HG03457 (cell line): Measurements from ENCODE around the gene STAC.

Source experiments
- ATAC-seq: cut with Tn5 transposase; IDR thresholded peaks from one replicate; pipeline ENCODE4 v1.9.1; 2021; ENCODE audit warnings: moderate number of reproducible peaks; ENCODE audit not compliant: unreplicated experiment

Gene STAC

GRCh38 chr3:36380221-36381031 is at the start of gene STAC:
TSS of gene STAC (plus strand) at chr3:36380504. CDS start at chr3:36380644, 140 bp downstream.
- ATAC-seq = no peak

GRCh38 chr3:36332139-36332538 is 48.2 kb upstream of the STAC start:
- no peak for ATAC-seq

- no peak for ATAC-seq
Measured at GRCh38 chr3:36362216-36362615, 18.1 kb upstream of the STAC start.

GRCh38 chr3:36362973-36363372 is 17.3 kb upstream of the STAC start:
- ATAC-seq = no peak

- ATAC-seq = no peak
Measured at GRCh38 chr3:36364260-36364659, 16.0 kb upstream of the STAC start.

- no peak for ATAC-seq
Measured at GRCh38 chr3:36365829-36366228, 14.5 kb upstream of the STAC start.

- ATAC-seq = no peak
Measured at GRCh38 chr3:36366308-36366707, 14.0 kb upstream of the STAC start.

- ATAC-seq = no peak
Measured at GRCh38 chr3:36367912-36368573, 12.3 kb upstream of the STAC start.

GRCh38 chr3:36372534-36372935 is 7.8 kb upstream of the STAC start:
- ATAC-seq = no peak

- ATAC-seq = no peak
Measured at GRCh38 chr3:36373084-36373483, 7.2 kb upstream of the STAC start.

GRCh38 chr3:36373666-36374065 is 6.6 kb upstream of the STAC start:
- ATAC-seq = no peak

GRCh38 chr3:36379872-36380220 is 458 bp upstream of the STAC start:
- no peak for ATAC-seq

- ATAC-seq = no peak
Measured at GRCh38 chr3:36381311-36381956, 1.1 kb downstream of the STAC start.

GRCh38 chr3:36393563-36393962 is 13.3 kb downstream of the STAC start:
- no peak for ATAC-seq

GRCh38 chr3:36394176-36394575 is 13.9 kb downstream of the STAC start:
- no peak for ATAC-seq

- ATAC-seq = no peak
Measured at GRCh38 chr3:36397841-36398240, 17.5 kb downstream of the STAC start.

GRCh38 chr3:36399933-36400332 is 19.6 kb downstream of the STAC start:
- ATAC-seq = no peak

- no peak for ATAC-seq
Measured at GRCh38 chr3:36401056-36401455, 20.8 kb downstream of the STAC start.

GRCh38 chr3:36403661-36404060 is 23.4 kb downstream of the STAC start:
- no peak for ATAC-seq

- ATAC-seq = no peak
Measured at GRCh38 chr3:36405190-36405589, 24.9 kb downstream of the STAC start.

- ATAC-seq = no peak
Measured at GRCh38 chr3:36408146-36408545, 27.8 kb downstream of the STAC start.

- no peak for ATAC-seq
Measured at GRCh38 chr3:36409862-36410261, 29.6 kb downstream of the STAC start.
